Hypothalamus (tissue), 51 donors: ENCODE measurements around the gene ELMO1.

ENCODE experiments used
- DNase-seq, 51 donors: peaks; one replicate each; lab custom pipeline; 2025; lab: John Stamatoyannopoulos, UW

The ELMO1 gene

GRCh38 chr7:36906956-36907635 is 541.6 kb downstream of the ELMO1 start:
- DNase-seq: no peak

- DNase-seq: no peak
Observed at GRCh38 chr7:36906448-36906847, 542.2 kb downstream of the ELMO1 start.

- DNase-seq: no peak
Observed at GRCh38 chr7:36905841-36906240, 542.8 kb downstream of the ELMO1 start.

- no peak for DNase-seq
Observed at GRCh38 chr7:36904802-36905201, 543.9 kb downstream of the ELMO1 start.

GRCh38 chr7:36904101-36904500 is 544.6 kb downstream of the ELMO1 start:
- DNase-seq: no peak

- DNase-seq: no peak
Observed at GRCh38 chr7:36900988-36901710, 547.5 kb downstream of the ELMO1 start.

GRCh38 chr7:36898186-36898585 is 550.5 kb downstream of the ELMO1 start:
- no peak for DNase-seq

GRCh38 chr7:36896956-36897590 is 551.6 kb downstream of the ELMO1 start:
- no peak for DNase-seq

- no peak for DNase-seq
Observed at GRCh38 chr7:36896418-36896817, 552.2 kb downstream of the ELMO1 start.

GRCh38 chr7:36895192-36895591 is 553.5 kb downstream of the ELMO1 start:
- DNase-seq: peak in 1 of 51 donors; percentile 11

- no peak for DNase-seq
Observed at GRCh38 chr7:36894190-36894589, 554.5 kb downstream of the ELMO1 start.

GRCh38 chr7:36889182-36889581 is 559.5 kb downstream of the ELMO1 start:
- DNase-seq: no peak

GRCh38 chr7:36887969-36888368 is 560.7 kb downstream of the ELMO1 start:
- no peak for DNase-seq

- no peak for DNase-seq
Observed at GRCh38 chr7:36887233-36887632, 561.4 kb downstream of the ELMO1 start.

GRCh38 chr7:36884910-36885309 is 563.8 kb downstream of the ELMO1 start:
- DNase-seq: no peak

GRCh38 chr7:36884351-36884750 is 564.3 kb downstream of the ELMO1 start:
- DNase-seq: no peak

GRCh38 chr7:36881233-36881874 is 567.3 kb downstream of the ELMO1 start:
- DNase-seq: peak in 1 of 51 donors; percentile 22

- no peak for DNase-seq
Observed at GRCh38 chr7:36880108-36880507, 568.6 kb downstream of the ELMO1 start.

GRCh38 chr7:36879021-36879420 is 569.6 kb downstream of the ELMO1 start:
- DNase-seq: no peak

- no peak for DNase-seq
Observed at GRCh38 chr7:36878288-36878687, 570.4 kb downstream of the ELMO1 start.

- no peak for DNase-seq
Observed at GRCh38 chr7:36875794-36876193, 572.9 kb downstream of the ELMO1 start.
